IMR-90 (cell line): ENCODE results near the gene EVL. TPM values are rescaled to one million over a fixed set of nuclear protein-coding genes. Genes with fewer than 3 reads are reported as not detected.

ENCODE experiments used
- microRNA-seq, 2 experiments: library from miRNA; stranded (forward) in 1 of 2; unstranded in 1 of 2; fragments of 10-50 nt in 1 of 2; fragments of <30 nt in 1 of 2; gene quantifications in 1 of 2; microRNA quantifications in 1 of 2; one replicate each; pipeline versions ENCODE3 to v1.1.0; 2013 to 2020; ENCODE audit not compliant: insufficient read depth in 1 of 2, insufficient read length in 1 of 2, unreplicated experiment in 1 of 2
- polyA plus RNA-seq, 3 experiments: library from polyadenylated mRNA; depleted of rRNA; stranded (reverse); fragments of >200 nt; gene quantifications; 2 replicates each; pipeline ENCODE4 v1.2.3, GENCODE V29; 2012; ENCODE audit warnings: low replicate concordance in 1 of 3
- small RNA-seq, 5 experiments: library from RNA; depleted of rRNA; stranded (forward); fragments of <200 nt; gene quantifications; one replicate each; pipeline ENCODE3, GENCODE V24; 2012
- total RNA-seq: library from RNA; depleted of rRNA; stranded (reverse); fragments of >200 nt; gene quantifications from 2 replicates; pipeline ENCODE4 v1.2.3, GENCODE V29; 2012; rRNA removed

Gene EVL
- total and polyA plus RNA-seq, 2 of the 4 experiments (the other 2 are of a cell fraction), result 7.2 to 36.5 TPM

Small RNA genes lying within 50 kb of the gene (microRNA-seq; reads per million reads assigned to microRNA genes)
- gene MIR151B (13.9 to 68.2 reads per million in 2 experiments), gene MIR342 (555 to 1,780 reads per million in 2 experiments)

Small RNA genes lying within 50 kb of the gene (small RNA-seq; reads per million reads assigned to genes)
- gene MIR151B (0 to 1.1 (median 0.60) reads per million in 5 experiments), gene MIR342 (20.4 to 3,824 (median 959) reads per million in 5 experiments)

Other genes starting within 250 kb of the EVL start
- not detected in 2 replicates for gene DEGS2, start 94.2 kb downstream of the EVL start, total RNA-seq
- gene DEGS2, start 94.2 kb downstream of the EVL start, polyA plus RNA-seq (2012; rRNA removed), result not detected in 2 replicates
- gene YY1, start 173.7 kb downstream of the EVL start, total RNA-seq, result 26.7 and 29.9 TPM in 2 replicates
- 21.1 and 21.7 TPM in 2 replicates for gene YY1, start 173.7 kb downstream of the EVL start, polyA plus RNA-seq (2012; rRNA removed)
- 6.5 and 6.9 TPM in 2 replicates for gene SLC25A29, start 241.0 kb downstream of the EVL start, total RNA-seq
- gene SLC25A29, start 241.0 kb downstream of the EVL start, polyA plus RNA-seq (2012; rRNA removed), result 37.7 and 42.6 TPM in 2 replicates